BJ (cell line): ENCODE results near the gene GDPD2. TPM values are rescaled to one million over a fixed set of nuclear protein-coding genes. Genes with fewer than 3 reads are reported as not detected.

Experiments used
- CTCF ChIA-PET: fragments of 350-600 bp; formaldehyde crosslinking; extraction: SDS; loops from one replicate; lab custom pipeline; 2021; ENCODE audit warnings: antibody characterized with exemption, inconsistent platforms; lab: Yijun Ruan, JAX
- POLR2A ChIA-PET: fragments of 300-600 bp; sonication (Branson Sonifier 250); formaldehyde crosslinking; extraction: SDS; loops from one replicate; lab custom pipeline; 2021; ENCODE audit warnings: antibody characterized with exemption; lab: Charles Lee
- DNase-seq: peaks from one replicate; pipeline ENCODE4 v3.0.0-alpha.2; 2011; ENCODE audit warnings: low read depth
- H3K27me3 ChIP-seq: 2 replicates; pipeline ENCODE4 v1.6.0; 2011; ENCODE audit warnings: low read length; ENCODE audit not compliant: control insufficient read depth, insufficient read depth
- H3K36me3 ChIP-seq: 2 replicates; pipeline ENCODE4 v1.5.1; 2011; ENCODE audit warnings: low read length; ENCODE audit not compliant: control insufficient read depth, insufficient read depth
- H3K4me3 ChIP-seq: 2 replicates; pipeline ENCODE4 v1.5.1; 2011; ENCODE audit warnings: low read depth, mild to moderate bottlenecking, control low read depth, low read length
- polyA plus RNA-seq: library from polyadenylated mRNA; depleted of rRNA; stranded (reverse); fragments of >200 nt; gene quantifications from 2 replicates; pipeline ENCODE4 v1.2.3, GENCODE V29; 2011; rRNA removed
- small RNA-seq: library from RNA; depleted of rRNA; stranded (forward); fragments of <200 nt; gene quantifications from one replicate; pipeline ENCODE3, GENCODE V24; 2012; ENCODE audit warnings: low replicate concordance, low read depth; ENCODE audit not compliant: insufficient read length
- TF ChIP-seq, protein P1 (sequence below): IDR thresholded peaks from 2 replicates; pipeline ENCODE4 v1.5.1; 2011; ENCODE audit warnings: low read depth, mild to moderate bottlenecking, control low read depth, inconsistent platforms, low read length, moderate library complexity; ENCODE audit not compliant: insufficient read depth

The GDPD2 gene
- polyA plus RNA-seq, 1 experiment, result not detected

DNA sequence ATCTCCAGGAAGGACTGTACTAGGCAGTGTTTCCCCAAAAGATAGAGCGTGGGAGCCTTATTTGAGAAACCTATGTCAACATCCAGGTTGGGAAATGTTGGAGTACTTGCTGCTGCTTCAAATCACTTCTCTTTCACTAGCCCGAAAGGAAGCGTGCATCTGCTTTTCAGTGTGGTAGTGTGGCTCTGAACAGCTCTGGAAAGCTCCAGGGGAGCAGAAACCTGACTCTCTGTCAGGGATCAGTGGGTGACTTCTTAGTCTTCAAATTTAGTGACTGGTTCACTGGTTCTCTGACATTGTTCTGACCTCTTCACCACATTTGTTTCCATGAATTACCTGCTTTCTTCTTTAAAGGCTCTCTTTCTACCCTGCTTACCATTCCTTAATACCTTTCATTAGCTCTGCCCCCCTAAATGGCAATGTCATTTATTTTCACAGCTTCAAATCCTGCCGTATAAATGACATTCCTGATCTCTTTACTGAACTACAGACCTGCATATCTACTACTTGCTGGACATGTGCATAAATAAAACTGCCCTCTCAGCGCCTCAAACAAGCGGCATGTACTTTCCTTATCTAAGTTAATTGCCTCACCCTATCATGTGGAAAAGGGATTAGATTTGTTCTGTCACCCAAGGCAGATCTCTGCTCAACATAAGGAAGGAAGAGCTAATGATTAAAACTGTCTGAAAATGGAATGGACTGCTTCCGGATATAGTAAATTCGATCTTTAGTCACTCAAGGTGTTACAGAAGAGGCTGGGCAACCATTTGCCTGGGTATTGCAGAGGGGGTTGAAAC is 58.6 kb downstream of the GDPD2 start:
- no peaks in the 10 kb centered on the region; the same call in 1 of the 2 replicates for H3K36me3 ChIP-seq
- TF ChIP-seq, protein P1, sequence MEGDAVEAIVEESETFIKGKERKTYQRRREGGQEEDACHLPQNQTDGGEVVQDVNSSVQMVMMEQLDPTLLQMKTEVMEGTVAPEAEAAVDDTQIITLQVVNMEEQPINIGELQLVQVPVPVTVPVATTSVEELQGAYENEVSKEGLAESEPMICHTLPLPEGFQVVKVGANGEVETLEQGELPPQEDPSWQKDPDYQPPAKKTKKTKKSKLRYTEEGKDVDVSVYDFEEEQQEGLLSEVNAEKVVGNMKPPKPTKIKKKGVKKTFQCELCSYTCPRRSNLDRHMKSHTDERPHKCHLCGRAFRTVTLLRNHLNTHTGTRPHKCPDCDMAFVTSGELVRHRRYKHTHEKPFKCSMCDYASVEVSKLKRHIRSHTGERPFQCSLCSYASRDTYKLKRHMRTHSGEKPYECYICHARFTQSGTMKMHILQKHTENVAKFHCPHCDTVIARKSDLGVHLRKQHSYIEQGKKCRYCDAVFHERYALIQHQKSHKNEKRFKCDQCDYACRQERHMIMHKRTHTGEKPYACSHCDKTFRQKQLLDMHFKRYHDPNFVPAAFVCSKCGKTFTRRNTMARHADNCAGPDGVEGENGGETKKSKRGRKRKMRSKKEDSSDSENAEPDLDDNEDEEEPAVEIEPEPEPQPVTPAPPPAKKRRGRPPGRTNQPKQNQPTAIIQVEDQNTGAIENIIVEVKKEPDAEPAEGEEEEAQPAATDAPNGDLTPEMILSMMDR, result no peak
- no peak for DNase-seq
- CTCF ChIA-PET, result interaction anchor here (1.0 kb wide), 1 partner anchor 27 kb away, joined by 4 read pairs; no protein-coding TSS in a partner anchor
- H3K4me3 ChIP-seq, result no peak overlapping the region
- no peaks in the 10 kb centered on the region for H3K27me3 ChIP-seq
- POLR2A ChIA-PET, result no interaction called here

DNA sequence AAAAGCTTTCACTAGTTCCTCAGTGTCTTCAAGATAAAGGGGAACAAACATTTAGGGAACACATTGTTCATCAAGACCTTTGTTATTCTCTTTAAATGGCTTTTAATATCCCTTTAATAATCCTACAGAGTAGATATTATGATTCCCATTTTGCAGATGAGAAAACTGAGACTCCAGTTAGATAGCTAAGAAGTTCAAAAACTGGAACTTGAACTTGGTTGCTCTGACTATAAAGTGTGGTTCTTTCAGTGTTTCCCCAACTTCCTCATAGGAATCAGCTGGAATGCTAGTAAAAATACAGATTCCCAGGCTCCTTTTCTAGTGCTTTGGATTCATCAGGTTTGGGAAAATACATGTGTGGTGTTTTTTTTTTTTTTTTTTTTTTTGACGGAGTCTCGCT is 59.2 kb downstream of the GDPD2 start:
- POLR2A ChIA-PET, result interaction anchor here (0.6 kb wide), 1 partner anchor 25 kb away, joined by 13 read pairs; no protein-coding TSS in a partner anchor
- no peak overlapping the region for H3K4me3 ChIP-seq
- no peaks in the 10 kb centered on the region for H3K27me3 ChIP-seq
- CTCF ChIA-PET, result interaction anchor here (1.0 kb wide), 1 partner anchor 27 kb away, joined by 4 read pairs; no protein-coding TSS in a partner anchor
- TF ChIP-seq, protein P1, result no peak
- no peak for DNase-seq
- H3K36me3 ChIP-seq, result no peaks in the 10 kb centered on the region; the same call in 1 of the 2 replicates

Small RNA genes within 50 kb of the gene (small RNA-seq; reads per million reads assigned to genes)
- gene RNU4-81P, result not detected
- not detected for gene RNY4P23

Other genes with a start within 250 kb of the GDPD2 start
- not detected in 2 replicates for gene DGAT2L6, start 245.8 kb upstream of the GDPD2 start, polyA plus RNA-seq
- not detected in 2 replicates for gene AWAT1, start 188.7 kb upstream of the GDPD2 start, polyA plus RNA-seq
- gene P2RY4, start 163.1 kb upstream of the GDPD2 start, polyA plus RNA-seq, result 0.15 and 0.22 TPM in 2 replicates
- not detected in 2 replicates for gene ARR3, start 155.0 kb upstream of the GDPD2 start, polyA plus RNA-seq
- not detected in 2 replicates for gene RAB41, start 141.1 kb upstream of the GDPD2 start, polyA plus RNA-seq
- 91.9 and 150 TPM in 2 replicates for gene PDZD11, start 133.4 kb upstream of the GDPD2 start, polyA plus RNA-seq
- 10.8 and 13.3 TPM in 2 replicates for gene KIF4A, start 133.2 kb upstream of the GDPD2 start, polyA plus RNA-seq
- gene DLG3, start 21.5 kb downstream of the GDPD2 start, polyA plus RNA-seq, result 9.8 and 14.3 TPM in 2 replicates